Body of pancreas (tissue), 4 donors: ENCODE measurements around the gene AKAP7.

Experiments
- POLR2A ChIP-seq, 3 donors: fragments of 450-650 bp; IDR thresholded peaks; one replicate each; pipeline ENCODE4 v1.6.1; 2016; ENCODE audit warnings: antibody characterized with exemption in 3 of 3, mild to moderate bottlenecking in 2 of 3
- TF ChIP-seq, protein P1 (sequence below), 7 experiments: fragments of 450-650 bp in 4 of 7; fragments of 200-600 bp in 3 of 7; sonication (generic) in 3 of 7; IDR thresholded peaks; one replicate each; pipeline ENCODE4 v1.5.1; 2016 to 2019; ENCODE audit warnings: antibody characterized with exemption in 7 of 7

DNA sequence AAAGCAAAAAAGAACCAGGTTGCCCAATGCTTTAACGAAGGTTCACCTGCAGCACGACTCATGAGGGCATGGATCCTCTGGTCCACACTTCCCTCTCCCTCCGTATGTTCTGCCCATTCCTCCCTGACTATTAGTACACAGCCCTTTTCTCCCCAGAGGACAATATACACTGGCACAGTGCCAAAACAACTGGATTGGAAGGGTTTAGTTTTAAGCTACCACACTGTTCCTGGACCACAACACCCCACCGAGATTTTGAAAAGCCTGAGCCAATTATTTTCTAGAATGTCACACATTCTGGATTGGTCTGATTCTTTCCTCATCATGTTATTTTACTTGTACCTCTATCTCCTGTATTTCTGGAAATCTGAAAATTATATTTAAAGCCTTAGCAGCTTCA, 2.9 kb upstream of the AKAP7 start:
- TF ChIP-seq, protein P1, sequence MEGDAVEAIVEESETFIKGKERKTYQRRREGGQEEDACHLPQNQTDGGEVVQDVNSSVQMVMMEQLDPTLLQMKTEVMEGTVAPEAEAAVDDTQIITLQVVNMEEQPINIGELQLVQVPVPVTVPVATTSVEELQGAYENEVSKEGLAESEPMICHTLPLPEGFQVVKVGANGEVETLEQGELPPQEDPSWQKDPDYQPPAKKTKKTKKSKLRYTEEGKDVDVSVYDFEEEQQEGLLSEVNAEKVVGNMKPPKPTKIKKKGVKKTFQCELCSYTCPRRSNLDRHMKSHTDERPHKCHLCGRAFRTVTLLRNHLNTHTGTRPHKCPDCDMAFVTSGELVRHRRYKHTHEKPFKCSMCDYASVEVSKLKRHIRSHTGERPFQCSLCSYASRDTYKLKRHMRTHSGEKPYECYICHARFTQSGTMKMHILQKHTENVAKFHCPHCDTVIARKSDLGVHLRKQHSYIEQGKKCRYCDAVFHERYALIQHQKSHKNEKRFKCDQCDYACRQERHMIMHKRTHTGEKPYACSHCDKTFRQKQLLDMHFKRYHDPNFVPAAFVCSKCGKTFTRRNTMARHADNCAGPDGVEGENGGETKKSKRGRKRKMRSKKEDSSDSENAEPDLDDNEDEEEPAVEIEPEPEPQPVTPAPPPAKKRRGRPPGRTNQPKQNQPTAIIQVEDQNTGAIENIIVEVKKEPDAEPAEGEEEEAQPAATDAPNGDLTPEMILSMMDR (IDR thresholded peaks at IDR 0.05), result no peak
- no peak for TF ChIP-seq POLR2A (IDR thresholded peaks at IDR 0.05)
